NCI-H1048 (cell line): ENCODE measurements around the gene KRT6C.
"Not testable (repeated sequence)": the region's sequence is repeated elsewhere in the genome, so short reads cannot be mapped to it uniquely, and the experiment has no call there.

Experiments
- DNase-seq: peaks from one replicate; lab custom pipeline; 2025; lab: John Stamatoyannopoulos, UW

Gene KRT6C

GRCh38 chr12:52499806-52500560, 26.4 kb upstream of the KRT6C start:
- no peak for DNase-seq

GRCh38 chr12:52498946-52499345, 25.3 kb upstream of the KRT6C start:
- no peak for DNase-seq

GRCh38 chr12:52497975-52498374, 24.4 kb upstream of the KRT6C start:
- DNase-seq: no peak

GRCh38 chr12:52496590-52497071, 23.0 kb upstream of the KRT6C start:
- DNase-seq: no peak

- no peak for DNase-seq
These were observed 22.4 kb upstream of the KRT6C start for GRCh38 chr12:52496054-52496453.

- DNase-seq: no peak
These were observed 21.8 kb upstream of the KRT6C start for GRCh38 chr12:52495389-52495788.

- DNase-seq: no peak
These were observed 20.9 kb upstream of the KRT6C start for GRCh38 chr12:52494518-52494917.

GRCh38 chr12:52494100-52494499, 20.5 kb upstream of the KRT6C start:
- DNase-seq: no peak

- DNase-seq: no peak
These were observed 19.6 kb upstream of the KRT6C start, which contains the start of gene KRT6A for GRCh38 chr12:52493172-52493571. Gene KRT6A (minus strand): TSS chr12:52493257. CDS start chr12:52493188, 69 bp downstream.

GRCh38 chr12:52492405-52492804, 18.8 kb upstream of the KRT6C start:
- DNase-seq: not testable (repeated sequence)

GRCh38 chr12:52491495-52491894, 17.9 kb upstream of the KRT6C start:
- not testable (repeated sequence) for DNase-seq

GRCh38 chr12:52488736-52489135, 15.1 kb upstream of the KRT6C start:
- no peak for DNase-seq

GRCh38 chr12:52487744-52488443, 14.3 kb upstream of the KRT6C start:
- not testable (repeated sequence) for DNase-seq

GRCh38 chr12:52487211-52487610, 13.6 kb upstream of the KRT6C start:
- DNase-seq: no peak

GRCh38 chr12:52486166-52487105, 12.8 kb upstream of the KRT6C start:
- no peak for DNase-seq

GRCh38 chr12:52480073-52480472, 6.5 kb upstream of the KRT6C start:
- no peak for DNase-seq

- no peak for DNase-seq
These were observed 4.0 kb upstream of the KRT6C start for GRCh38 chr12:52477651-52478050.

GRCh38 chr12:52474212-52474611, 607 bp upstream of the KRT6C start:
- DNase-seq: no peak

- DNase-seq: no peak
These were observed 3.8 kb downstream of the KRT6C start for GRCh38 chr12:52469853-52470252.

- DNase-seq: no peak
These were observed 8.7 kb downstream of the KRT6C start for GRCh38 chr12:52464897-52465296.

- DNase-seq: no peak
These were observed 11.9 kb downstream of the KRT6C start for GRCh38 chr12:52461693-52462092.

- DNase-seq: no peak
These were observed 14.7 kb downstream of the KRT6C start for GRCh38 chr12:52458861-52459260.
